K562 (cell line): Measurements from ENCODE around the gene SPDEF. TPM values are rescaled to one million over a fixed set of nuclear protein-coding genes. Genes with fewer than 3 reads are reported as not detected.

ENCODE experiments used
- ATF2 ChIP-seq: sonication (generic); formaldehyde crosslinking; IDR thresholded peaks from 2 replicates; pipeline ENCODE4 v1.8.1; 2022; ENCODE audit warnings: missing genetic modification reagents
- ATF7 ChIP-seq: fragments of 450-650 bp; IDR thresholded peaks from 2 replicates; pipeline ENCODE4 v1.7.1; 2014; ENCODE audit warnings: mild to moderate bottlenecking, moderate library complexity
- CBFB ChIP-seq: sonication (generic); formaldehyde crosslinking; IDR thresholded peaks from 2 replicates; pipeline ENCODE4 v1.4.0; 2020; ENCODE audit warnings: mild to moderate bottlenecking, missing genetic modification reagents
- CCNT2 ChIP-seq: IDR thresholded peaks from 2 replicates; pipeline ENCODE4 v1.6.1; 2011; ENCODE audit warnings: borderline replicate concordance, low read depth, mild to moderate bottlenecking, moderate library complexity, mixed read lengths, low read length; ENCODE audit not compliant: insufficient read length; ENCODE audit errors: extremely low read depth
- CEBPG ChIP-seq, 3 experiments: fragments of 200-800 bp in 1 of 3; sonication (Bioruptor generic) in 1 of 3; sonication (generic) in 1 of 3; formaldehyde crosslinking in 1 of 3; IDR thresholded peaks in 2 of 3; conservative IDR thresholded peaks in 1 of 3; 2 replicates each; pipeline versions ENCODE4 v1.6.1 to v1.8.0; 2016 to 2022; ENCODE audit warnings: missing compliant biosample characterization in 2 of 3, missing genetic modification characterization in 2 of 3, mild to moderate bottlenecking in 1 of 3, missing genetic modification reagents in 1 of 3
- ETV5 ChIP-seq: sonication (generic); formaldehyde crosslinking; IDR thresholded peaks from 2 replicates; pipeline ENCODE4 v1.4.0; 2020; ENCODE audit warnings: low read depth, mild to moderate bottlenecking, missing genetic modification reagents
- IFI16 ChIP-seq: fragments of 250-450 bp; sonication (Bioruptor Pico); IDR thresholded peaks from 2 replicates; pipeline ENCODE4 v2.1.2; 2022; ENCODE audit warnings: mild to moderate bottlenecking, inconsistent platforms
- KDM5B ChIP-seq: fragments of 200-600 bp; sonication (generic); IDR thresholded peaks from 2 replicates; pipeline ENCODE4 v1.6.1; 2012; ENCODE audit warnings: low read depth, mild to moderate bottlenecking, moderate library complexity, low read length, control low read depth, inconsistent platforms; ENCODE audit not compliant: insufficient replicate concordance
- NCOA2 ChIP-seq, 2 experiments: fragments of 450-650 bp; IDR thresholded peaks; 2 replicates each; pipeline ENCODE4 v1.6.1; 2018; ENCODE audit warnings: mild to moderate bottlenecking in 2 of 2, moderate library complexity in 1 of 2; ENCODE audit not compliant: partially characterized antibody in 2 of 2
- NCOA4 ChIP-seq: fragments of 450-650 bp; IDR thresholded peaks from 2 replicates; pipeline ENCODE4 v1.6.1; 2018; ENCODE audit warnings: mild to moderate bottlenecking; ENCODE audit not compliant: partially characterized antibody
- NFATC3 ChIP-seq: fragments of 450-650 bp; IDR thresholded peaks from 2 replicates; pipeline ENCODE4 v1.6.1; 2017; ENCODE audit warnings: mild to moderate bottlenecking
- RNF2 ChIP-seq: sonication (generic); IDR thresholded peaks from 2 replicates; pipeline ENCODE4 v1.6.1; 2016
- SAFB2 ChIP-seq: fragments of 200-400 bp; formaldehyde crosslinking; IDR thresholded peaks from 2 replicates; pipeline ENCODE4 v1.6.1; 2018; ENCODE audit warnings: borderline replicate concordance, low read length, low read depth, moderate library complexity; ENCODE audit not compliant: severe bottlenecking
- SMAD2 ChIP-seq: fragments of 150-350 bp; IDR thresholded peaks from 2 replicates; pipeline ENCODE4 v1.6.1; 2014; ENCODE audit warnings: low read depth, mild to moderate bottlenecking, low read length
- TBL1XR1 ChIP-seq, 2 experiments: IDR thresholded peaks; 2 replicates each; pipeline ENCODE4 v1.6.1; 2012; ENCODE audit warnings: improper control_type of control experiment in 2 of 2, low read length in 2 of 2, mild to moderate bottlenecking in 1 of 2
- ZBTB33 ChIP-seq: sonication (generic); formaldehyde crosslinking; IDR thresholded peaks from 2 replicates; pipeline ENCODE4 v1.8.1; 2023; ENCODE audit warnings: mild to moderate bottlenecking, missing genetic modification reagents
- ZFP36 ChIP-seq: fragments of 150-350 bp; IDR thresholded peaks from 2 replicates; pipeline ENCODE4 v1.6.1; 2018; ENCODE audit warnings: low read length, low read depth; ENCODE audit not compliant: partially characterized antibody
- ZNF263 ChIP-seq: sonication (generic); formaldehyde crosslinking; IDR thresholded peaks from 2 replicates; pipeline ENCODE4 v1.8.0; 2022; ENCODE audit warnings: mild to moderate bottlenecking, missing genetic modification reagents, borderline replicate concordance
- ZNF551 ChIP-seq: fragments of 250-450 bp; sonication (Bioruptor Pico); IDR thresholded peaks from 2 replicates; pipeline ENCODE4 v1.5.0; 2021; ENCODE audit warnings: mild to moderate bottlenecking, moderate library complexity
- ZNF766 ChIP-seq: fragments of 200-800 bp; sonication (Bioruptor generic); conservative IDR thresholded peaks from 2 replicates; pipeline ENCODE4 v1.6.1; 2016; ENCODE audit warnings: missing genetic modification characterization, missing compliant biosample characterization
- polyA plus RNA-seq, 8 experiments: library from polyadenylated mRNA; depleted of rRNA in 4 of 8; stranded (reverse) in 5 of 8; unstranded in 3 of 8; fragments of >200 nt; fragmentation: Nextera tagmentation in 2 of 8; fragmentation: Illumina TruSeq in 1 of 8; extraction: Ambion mirVana in 2 of 8; extraction: Trizol in 1 of 8; gene quantifications; 2 replicates each; pipeline versions ENCODE4 v1.2.1 to v1.2.3, GENCODE V29; 2011 to 2014; ENCODE audit warnings: inconsistent platforms in 1 of 8, missing spikeins in 1 of 8
- total RNA-seq, 7 experiments: library from RNA; depleted of rRNA in 6 of 7; stranded (reverse); fragments of >200 nt in 6 of 7; fragmentation: Illumina TruSeq in 2 of 7; extraction: Trizol in 2 of 7; gene quantifications; 2 replicates each; pipeline versions ENCODE4 v1.2.1 to v1.2.3, GENCODE V29; 2011 to 2021; ENCODE audit warnings: low replicate concordance in 1 of 7
- TF ChIP-seq, protein P1 (sequence below), 2 experiments: fragments of 450-650 bp in 1 of 2; sonication (generic) in 1 of 2; formaldehyde crosslinking; conservative IDR thresholded peaks; 2 replicates each; pipeline versions ENCODE4 v1.4.0 to v1.8.1; 2020 to 2022; ENCODE audit warnings: mild to moderate bottlenecking in 1 of 2, missing genetic modification reagents in 1 of 2
- TF ChIP-seq, protein P2 (sequence below): sonication (generic); formaldehyde crosslinking; IDR thresholded peaks from 2 replicates; pipeline ENCODE4 v1.8.0; 2022; ENCODE audit warnings: mild to moderate bottlenecking, missing genetic modification reagents

Gene SPDEF
- total and polyA plus RNA-seq, 9 of the 15 experiments (the other 6 are each of a cell fraction or from before 2014, with no cell fraction given) = 0.04 to 0.12 (median 0.11) TPM; not detected in 5

GRCh38 chr6:34560366-34561226, 4.5 kb upstream of the SPDEF start (continued):
- TF ChIP-seq ZNF263 = peak; percentile 93
- TF ChIP-seq RNF2 = peak; percentile 97
- TF ChIP-seq KDM5B = no peak
- TF ChIP-seq NCOA2 (IDR thresholded peaks at IDR 0.05; ENCODE audit: partially characterized antibody in 2 of 2) = no peak
- no peak for TF ChIP-seq CEBPG (CRISPR knock-in tag; IDR thresholded peaks at IDR 0.05)
- TF ChIP-seq CEBPG (tag; conservative IDR thresholded peaks at IDR 0.05 in 1 of 2, IDR thresholded peaks at IDR 0.05 in 1 of 2) = no peak
- no peak for TF ChIP-seq ATF2 (CRISPR knock-in tag)
- TF ChIP-seq, protein P1, sequence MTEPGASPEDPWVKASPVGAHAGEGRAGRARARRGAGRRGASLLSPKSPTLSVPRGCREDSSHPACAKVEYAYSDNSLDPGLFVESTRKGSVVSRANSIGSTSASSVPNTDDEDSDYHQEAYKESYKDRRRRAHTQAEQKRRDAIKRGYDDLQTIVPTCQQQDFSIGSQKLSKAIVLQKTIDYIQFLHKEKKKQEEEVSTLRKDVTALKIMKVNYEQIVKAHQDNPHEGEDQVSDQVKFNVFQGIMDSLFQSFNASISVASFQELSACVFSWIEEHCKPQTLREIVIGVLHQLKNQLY (CRISPR knock-in tag; conservative IDR thresholded peaks at IDR 0.05) = no peak
- no peak for TF ChIP-seq ZNF551 (CRISPR knock-in tag)
- no peak for TF ChIP-seq IFI16 (CRISPR knock-in tag)
- peak; percentile 68; the same call in 1 of the 2 replicates for TF ChIP-seq NFATC3
- TF ChIP-seq CBFB = peak; percentile 92
- no peak for TF ChIP-seq SAFB2
- peak; percentile 80 to 93; a peak in 3 of 4 replicates for TF ChIP-seq TBL1XR1 (IDR thresholded peaks at IDR 0.05; ENCODE audit: low read length in 2 of 2)
- peak; percentile 100 for TF ChIP-seq ETV5 (CRISPR knock-in tag)
- peak; percentile 84 for TF ChIP-seq CCNT2
- TF ChIP-seq ZNF766 (CRISPR knock-in tag) = no peak; the same call in 1 of the 2 replicates
- TF ChIP-seq NCOA4 = no peak
- TF ChIP-seq ZFP36 = peak; percentile 98
- TF ChIP-seq, protein P2, sequence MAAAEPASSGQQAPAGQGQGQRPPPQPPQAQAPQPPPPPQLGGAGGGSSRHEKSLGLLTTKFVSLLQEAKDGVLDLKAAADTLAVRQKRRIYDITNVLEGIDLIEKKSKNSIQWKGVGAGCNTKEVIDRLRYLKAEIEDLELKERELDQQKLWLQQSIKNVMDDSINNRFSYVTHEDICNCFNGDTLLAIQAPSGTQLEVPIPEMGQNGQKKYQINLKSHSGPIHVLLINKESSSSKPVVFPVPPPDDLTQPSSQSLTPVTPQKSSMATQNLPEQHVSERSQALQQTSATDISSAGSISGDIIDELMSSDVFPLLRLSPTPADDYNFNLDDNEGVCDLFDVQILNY = no peak
- TF ChIP-seq ATF7 = peak; percentile 86
- no peak for TF ChIP-seq ZBTB33 (CRISPR knock-in tag)
- TF ChIP-seq SMAD2 = no peak
